HepG2 (cell line): ENCODE data around the gene TGIF1. TPM values are rescaled to one million over a fixed set of nuclear protein-coding genes. Genes with fewer than 3 reads are reported as not detected.

Source experiments
- ATF4 ChIP-seq, 2 experiments: fragments of 450-650 bp in 1 of 2; sonication (generic) in 1 of 2; formaldehyde crosslinking; IDR thresholded peaks; 2 replicates each; pipeline versions ENCODE4 v1.5.0 to v1.8.0; 2020 to 2022; ENCODE audit warnings: mild to moderate bottlenecking in 1 of 2, missing genetic modification reagents in 1 of 2
- CCAR2 ChIP-seq: fragments of 200-400 bp; formaldehyde crosslinking; optimal IDR thresholded peaks from 2 replicates; pipeline ENCODE3; 2018; ENCODE audit warnings: low read depth, mild to moderate bottlenecking, low read length, moderate library complexity
- HINFP ChIP-seq: sonication (generic); formaldehyde crosslinking; IDR thresholded peaks from 2 replicates; pipeline ENCODE4 v1.4.0; 2020; ENCODE audit warnings: low read depth, mild to moderate bottlenecking, missing genetic modification reagents
- HOXD1 ChIP-seq: sonication (generic); formaldehyde crosslinking; IDR thresholded peaks from 2 replicates; pipeline ENCODE4 v1.5.0; 2020; ENCODE audit warnings: missing genetic modification reagents
- NFATC3 ChIP-seq: sonication (generic); formaldehyde crosslinking; IDR thresholded peaks from 2 replicates; pipeline ENCODE4 v1.5.1; 2020; ENCODE audit warnings: mild to moderate bottlenecking, missing genetic modification reagents
- RARG ChIP-seq: sonication (generic); formaldehyde crosslinking; IDR thresholded peaks from 2 replicates; pipeline ENCODE4 v1.4.0; 2020; ENCODE audit warnings: low read depth, mild to moderate bottlenecking, missing genetic modification reagents
- TEF ChIP-seq: sonication (generic); formaldehyde crosslinking; IDR thresholded peaks from 2 replicates; pipeline ENCODE4 v1.5.0; 2020; ENCODE audit warnings: missing genetic modification reagents
- ZBTB21 ChIP-seq: sonication (generic); formaldehyde crosslinking; IDR thresholded peaks from 2 replicates; pipeline ENCODE4 v1.4.0; 2020; ENCODE audit warnings: missing genetic modification reagents
- ZBTB44 ChIP-seq: sonication (generic); formaldehyde crosslinking; IDR thresholded peaks from 2 replicates; pipeline ENCODE4 v1.4.0; 2020; ENCODE audit warnings: missing genetic modification reagents
- ZFP37 ChIP-seq: sonication (generic); formaldehyde crosslinking; IDR thresholded peaks from 2 replicates; pipeline ENCODE4 v1.4.0; 2020; ENCODE audit warnings: missing genetic modification reagents, borderline replicate concordance
- ZNF570 ChIP-seq: sonication (generic); formaldehyde crosslinking; IDR thresholded peaks from 2 replicates; pipeline ENCODE4 v1.4.0; 2020; ENCODE audit warnings: mild to moderate bottlenecking, missing genetic modification reagents, borderline replicate concordance
- ZNF687 ChIP-seq: sonication (generic); formaldehyde crosslinking; IDR thresholded peaks from 2 replicates; pipeline ENCODE4 v1.5.1; 2020; ENCODE audit warnings: mild to moderate bottlenecking, missing genetic modification reagents, moderate library complexity
- ZNF766 ChIP-seq: sonication (generic); formaldehyde crosslinking; IDR thresholded peaks from 2 replicates; pipeline ENCODE4 v1.5.0; 2020; ENCODE audit warnings: missing genetic modification reagents, borderline replicate concordance
- ZNF816 ChIP-seq: sonication (generic); formaldehyde crosslinking; IDR thresholded peaks from 2 replicates; pipeline ENCODE4 v1.8.0; 2022; ENCODE audit warnings: missing genetic modification reagents, mild to moderate bottlenecking, borderline replicate concordance
- polyA plus RNA-seq, 8 experiments: library from polyadenylated mRNA; depleted of rRNA in 3 of 8; stranded (reverse) in 7 of 8; unstranded in 1 of 8; fragments of >200 nt; fragmentation: Illumina TruSeq in 4 of 8; extraction: Trizol in 4 of 8; gene quantifications; 2 replicates each; pipeline versions ENCODE4 v1.2.1 to v1.2.3, GENCODE V29; 2011 to 2016; ENCODE audit warnings: low read depth in 4 of 8, missing spikeins in 1 of 8, mixed read lengths in 1 of 8; ENCODE audit not compliant: insufficient read depth in 1 of 8
- total RNA-seq, 5 experiments: library from RNA; depleted of rRNA; stranded (reverse); fragments of >200 nt; fragmentation: Illumina TruSeq; extraction: Trizol; gene quantifications; 2 replicates each; pipeline ENCODE4 v1.2.3, GENCODE V29; 2016; ENCODE audit warnings: low read depth in 1 of 5

Gene TGIF1
- total and polyA plus RNA-seq, 2 of the 13 experiments (the other 11 are each of a cell fraction or from before 2014, with no cell fraction given): 50.0 to 76.1 TPM

GRCh38 chr18:3447895-3448837, 1.8 kb upstream of the TGIF1 start (continued):
- no peak for TF ChIP-seq RARG (CRISPR knock-in tag)
- TF ChIP-seq NFATC3 (CRISPR knock-in tag): no peak
- no peak for TF ChIP-seq CCAR2
- peak; percentile 93 for TF ChIP-seq ZFP37 (CRISPR knock-in tag)
- TF ChIP-seq ZNF766: peak; percentile 61; the same call in 1 of the 2 replicates
- TF ChIP-seq ATF4 (CRISPR knock-in tag; IDR thresholded peaks at IDR 0.05): peak in 1 of 2 experiments; percentile 82; a peak in 2 of 4 replicates
- TF ChIP-seq HOXD1: peak; percentile 73
- no peak for TF ChIP-seq ZNF570 (CRISPR knock-in tag)
- TF ChIP-seq ZNF687: peak; percentile 94
- no peak for TF ChIP-seq ZBTB21 (CRISPR knock-in tag)
- no peak for TF ChIP-seq ZNF816 (CRISPR knock-in tag)
- no peak for TF ChIP-seq ZBTB44 (CRISPR knock-in tag)
- 0 out of 2 replicates have a peak, but pooled peaks have one; percentile 34 for TF ChIP-seq TEF (CRISPR knock-in tag)
- TF ChIP-seq HINFP (CRISPR knock-in tag): peak; percentile 73; the same call in 1 of the 2 replicates
